NCI-H2196 (cell line): ENCODE measurements around the gene PHACTR2.
"Not testable (repeated sequence)": the region's sequence is repeated elsewhere in the genome, so short reads cannot be mapped to it uniquely, and the experiment has no call there.

Experiments used
- DNase-seq: peaks from one replicate; lab custom pipeline; 2025; ENCODE audit not compliant: unreplicated experiment; lab: John Stamatoyannopoulos, UW

PHACTR2 gene

GRCh38 chr6:143765422-143766184 lies 87.8 kb downstream of the PHACTR2 start:
- no peak for DNase-seq

- DNase-seq, result no peak
These were observed 88.4 kb downstream of the PHACTR2 start for GRCh38 chr6:143766185-143766553.

DNA sequence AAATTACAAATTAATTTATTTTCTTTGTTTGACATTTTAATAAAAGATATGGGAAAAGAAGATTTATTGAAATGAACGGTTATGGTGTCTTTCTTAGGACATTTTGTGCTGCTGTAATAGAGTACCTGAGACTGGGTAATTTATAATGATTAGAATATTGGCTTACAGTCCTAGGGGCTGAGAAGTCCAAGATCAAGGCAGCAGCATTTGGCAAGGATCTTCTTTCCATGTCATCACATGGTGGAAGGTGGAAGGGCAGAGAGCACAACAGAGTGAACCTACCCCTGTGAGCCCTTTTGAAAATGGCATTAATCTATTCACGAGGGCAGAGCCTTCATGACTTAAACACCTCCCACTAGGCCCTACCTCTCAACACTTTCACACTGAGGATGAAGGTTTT lies 89.7 kb downstream of the PHACTR2 start:
- DNase-seq, result no peak

- DNase-seq, result no peak
These were observed 94.6 kb downstream of the PHACTR2 start for GRCh38 chr6:143772116-143773086.

DNA sequence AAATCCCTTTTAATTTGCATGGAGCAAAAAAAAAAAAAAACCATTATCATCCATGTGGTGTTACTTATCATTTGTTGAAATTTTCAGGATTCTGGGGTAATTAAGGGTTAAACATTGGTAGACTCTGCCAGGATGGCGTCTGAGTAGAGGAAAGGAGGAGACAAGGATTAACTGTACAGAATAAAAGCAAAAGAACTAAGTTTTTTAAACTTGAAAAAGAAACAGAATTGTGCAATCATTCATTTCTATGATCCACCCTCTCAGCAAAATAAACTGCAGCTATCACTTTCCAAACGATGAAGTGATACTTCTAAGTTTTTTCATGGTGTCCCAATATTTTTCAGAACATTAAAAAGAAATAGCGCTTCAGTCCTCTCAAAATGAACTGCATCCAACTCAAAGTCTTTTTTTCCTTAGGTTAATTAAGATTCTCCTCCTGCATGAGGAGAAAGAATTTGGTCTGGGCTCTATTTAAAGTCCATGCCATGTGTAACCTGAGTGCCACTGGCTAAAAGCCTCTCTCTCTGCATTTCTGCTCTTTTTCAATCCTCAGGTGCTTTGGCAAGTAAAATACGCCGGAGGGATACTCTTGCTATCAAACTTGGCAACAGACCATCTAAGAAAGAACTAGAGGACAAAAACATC lies 95.9 kb downstream of the PHACTR2 start:
- no peak for DNase-seq

DNA sequence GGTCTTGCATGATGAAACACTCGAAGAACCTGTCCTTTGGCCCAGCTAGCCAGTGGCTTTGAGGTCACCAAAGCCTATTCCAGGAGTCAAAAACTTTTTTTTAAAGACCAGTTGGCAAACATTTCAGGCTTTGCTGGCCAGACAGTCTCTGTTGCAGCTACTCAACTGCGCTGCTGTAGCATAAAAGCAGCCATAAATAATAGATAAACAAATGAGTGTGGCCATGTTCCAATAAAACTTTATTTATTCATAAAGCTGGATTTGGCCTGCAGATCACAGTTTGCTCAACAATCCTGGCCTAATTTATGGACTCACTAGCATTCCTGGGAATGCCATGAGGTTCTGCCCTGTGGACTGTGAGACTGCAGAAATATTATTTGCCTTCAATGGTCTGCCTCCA lies 96.6 kb downstream of the PHACTR2 start:
- no peak for DNase-seq

DNA sequence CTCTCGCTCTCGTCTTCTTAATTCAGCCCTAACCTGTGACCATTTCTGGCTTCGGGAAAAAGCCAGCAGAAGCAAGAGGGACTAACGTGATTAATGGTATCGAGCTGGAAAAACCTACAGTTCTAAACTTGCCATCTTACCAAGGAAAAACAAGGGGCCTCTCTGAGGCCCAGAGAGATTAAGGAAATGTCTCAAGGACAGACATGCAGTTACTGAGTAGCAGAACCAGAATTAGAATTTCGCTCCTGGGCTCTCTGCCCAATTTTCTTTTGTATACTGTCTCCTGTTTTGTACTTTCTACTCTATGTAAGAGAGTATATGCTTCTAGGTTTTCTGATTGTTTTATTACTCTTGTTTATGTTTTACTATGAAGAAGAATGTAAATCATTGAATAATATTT lies 97.6 kb downstream of the PHACTR2 start:
- no peak for DNase-seq

GRCh38 chr6:143778926-143779325 lies 101.2 kb downstream of the PHACTR2 start:
- DNase-seq, result no peak

DNA sequence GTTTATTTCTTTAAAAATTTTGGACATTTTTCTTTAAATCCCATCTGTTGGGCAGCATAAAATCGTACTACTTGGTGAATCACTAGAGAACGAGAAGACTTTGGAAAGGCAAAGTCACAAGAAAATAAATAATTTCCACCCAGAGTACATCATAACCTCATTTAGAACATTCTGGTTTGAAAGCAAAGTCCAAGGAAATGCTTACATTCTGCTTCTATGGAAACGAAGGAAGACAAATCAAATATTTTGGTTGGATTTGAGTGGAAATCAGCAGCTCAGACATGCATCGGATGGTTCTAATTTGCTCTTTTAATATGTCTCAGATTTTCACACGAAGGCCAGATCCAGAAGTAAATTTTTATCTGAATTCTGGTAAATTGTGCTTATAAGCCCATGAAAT lies 104.7 kb downstream of the PHACTR2 start:
- DNase-seq, result no peak

- DNase-seq, result no peak
These were observed 105.3 kb downstream of the PHACTR2 start for GRCh38 chr6:143783077-143783476.

DNA sequence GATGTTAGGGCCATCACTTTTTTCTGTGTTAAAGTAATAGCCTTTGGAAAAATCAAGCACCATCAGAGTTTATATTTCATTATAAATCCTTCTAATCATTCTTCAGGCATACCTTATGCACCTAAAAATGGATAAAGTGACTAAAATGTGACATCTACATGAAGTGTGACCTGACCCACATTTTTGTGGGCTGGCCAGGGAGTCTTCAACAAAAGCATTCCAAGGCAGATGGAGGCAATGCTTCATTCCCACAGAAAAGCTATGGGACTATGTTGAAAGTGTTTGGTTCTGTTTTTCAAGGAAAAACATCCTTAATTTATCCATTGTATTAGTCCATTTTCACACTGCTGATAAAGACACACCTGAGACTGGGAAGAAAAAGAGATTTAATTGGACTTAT lies 106.6 kb downstream of the PHACTR2 start:
- DNase-seq, result no peak

GRCh38 chr6:143786371-143786770 lies 108.6 kb downstream of the PHACTR2 start:
- DNase-seq, result not testable (repeated sequence)

GRCh38 chr6:143792402-143793279 lies 114.9 kb downstream of the PHACTR2 start:
- no peak for DNase-seq

DNA sequence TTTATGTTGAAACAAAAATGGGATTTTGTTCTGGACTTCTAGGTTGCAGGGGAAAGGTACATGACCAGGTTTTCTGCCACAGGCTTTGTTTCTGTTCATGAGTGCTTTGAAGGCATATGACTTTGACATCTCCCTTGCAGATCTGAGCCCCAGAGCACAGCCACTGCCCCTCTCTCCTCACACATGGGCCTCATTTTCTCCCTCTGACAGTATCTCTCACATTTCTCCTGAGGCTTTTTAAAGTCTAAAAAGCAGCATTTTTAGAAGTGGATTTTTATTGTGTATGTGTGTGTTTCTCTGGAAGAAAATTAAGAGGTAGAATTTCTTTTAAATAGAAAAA lies 115.5 kb downstream of the PHACTR2 start:
- no peak for DNase-seq

- not testable (repeated sequence) for DNase-seq
These were observed 118.8 kb downstream of the PHACTR2 start for GRCh38 chr6:143796551-143796950.

GRCh38 chr6:143798487-143798886 lies 120.7 kb downstream of the PHACTR2 start:
- DNase-seq, result not testable (repeated sequence)

DNA sequence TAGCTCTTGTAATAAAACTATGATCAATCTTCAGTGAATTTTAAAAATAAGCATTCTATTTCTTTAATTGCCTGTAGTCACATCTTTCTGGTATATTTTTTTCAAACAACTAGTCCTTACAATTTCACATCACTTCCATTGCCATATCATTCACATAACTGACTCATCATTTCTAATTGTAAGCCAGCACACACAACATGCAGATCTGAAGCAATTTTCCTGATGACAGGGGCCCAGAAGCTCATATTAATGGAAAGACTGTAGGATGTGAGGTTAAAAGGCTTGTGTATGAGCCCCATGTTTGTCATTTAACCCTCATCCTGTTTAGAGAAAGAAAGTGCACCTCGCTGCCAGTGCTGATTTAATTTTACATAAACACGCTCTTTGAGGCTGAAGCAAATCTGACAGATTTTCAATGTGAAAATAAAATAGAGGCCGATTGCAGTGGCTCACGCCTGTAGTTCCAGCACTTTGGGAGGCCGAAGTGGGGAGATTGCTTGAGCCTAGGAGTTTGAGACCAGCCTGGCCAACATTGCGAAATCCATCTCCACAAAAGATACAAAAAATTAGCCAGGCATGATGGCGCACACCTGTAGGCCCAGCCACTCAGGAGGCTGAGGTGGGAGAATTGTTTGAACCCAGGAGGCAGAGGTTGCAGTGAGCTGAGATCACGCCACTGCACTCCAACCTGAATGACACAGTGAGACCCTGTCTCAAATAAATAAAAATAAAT lies 125.2 kb downstream of the PHACTR2 start:
- DNase-seq, result no peak

GRCh38 chr6:143803769-143804568 lies 126.2 kb downstream of the PHACTR2 start:
- DNase-seq, result no peak

- no peak for DNase-seq
These were observed 127.1 kb downstream of the PHACTR2 start for GRCh38 chr6:143804835-143805239.
